Hepatocyte (in vitro differentiated cells): Measurements from ENCODE around the gene MSX2. TPM values are rescaled to one million over a fixed set of nuclear protein-coding genes. Genes with fewer than 3 reads are reported as not detected.

Source experiments
- DNase-seq: peaks from one replicate; pipeline ENCODE4 v3.0.0-alpha.2; 2016; ENCODE audit warnings: low spot score
- H2AFZ ChIP-seq: fragments of 200-600 bp; sonication (generic); 2 replicates; pipeline ENCODE4 v1.6.0; 2016; ENCODE audit warnings: antibody characterized with exemption, mild to moderate bottlenecking
- H3K27ac ChIP-seq: fragments of 200-600 bp; sonication (generic); 2 replicates; pipeline ENCODE4 v1.5.1; 2016; ENCODE audit warnings: mild to moderate bottlenecking
- H3K27me3 ChIP-seq: fragments of 200-600 bp; sonication (generic); 2 replicates; pipeline ENCODE4 v1.6.1; 2016
- H3K36me3 ChIP-seq: fragments of 200-600 bp; sonication (generic); replicated peaks from 2 replicates; pipeline ENCODE4 v1.5.1; 2016; ENCODE audit warnings: low read depth; ENCODE audit not compliant: insufficient read depth
- H3K4me1 ChIP-seq: fragments of 200-600 bp; sonication (generic); 2 replicates; pipeline ENCODE4 v1.5.1; 2016; ENCODE audit warnings: mild to moderate bottlenecking, moderate library complexity; ENCODE audit not compliant: insufficient read depth
- H3K4me2 ChIP-seq: fragments of 200-600 bp; sonication (generic); 2 replicates; pipeline ENCODE4 v1.6.0; 2016
- H3K4me3 ChIP-seq: fragments of 200-600 bp; sonication (generic); 2 replicates; pipeline ENCODE4 v1.5.1; 2016; ENCODE audit warnings: mild to moderate bottlenecking
- H3K79me2 ChIP-seq: fragments of 200-600 bp; sonication (generic); 2 replicates; pipeline ENCODE4 v1.6.0; 2017; ENCODE audit warnings: mild to moderate bottlenecking
- H3K9me2 ChIP-seq: fragments of 200-600 bp; sonication (generic); replicated peaks from 2 replicates; pipeline ENCODE4 v1.6.0; 2017; ENCODE audit warnings: mild to moderate bottlenecking; ENCODE audit not compliant: insufficient read depth
- H3K9me3 ChIP-seq: fragments of 200-600 bp; sonication (generic); 2 replicates; pipeline ENCODE4 v1.5.1; 2016; ENCODE audit warnings: low read depth, mild to moderate bottlenecking
- H4K20me1 ChIP-seq: fragments of 200-600 bp; sonication (generic); 2 replicates; pipeline ENCODE4 v1.6.0; 2016; ENCODE audit warnings: mild to moderate bottlenecking; ENCODE audit not compliant: insufficient read depth, poor library complexity, severe bottlenecking
- EZH2 ChIP-seq: fragments of 200-600 bp; sonication (generic); IDR thresholded peaks from 2 replicates; pipeline ENCODE4 v1.6.1; 2016; ENCODE audit warnings: antibody characterized with exemption, mild to moderate bottlenecking, borderline replicate concordance
- EZH2phosphoT487 ChIP-seq: fragments of 200-600 bp; sonication (generic); IDR thresholded peaks from one replicate; pipeline ENCODE4 v1.6.1; 2018; ENCODE audit warnings: antibody characterized with exemption, mild to moderate bottlenecking, low read depth, moderate library complexity; ENCODE audit not compliant: unreplicated experiment, severe bottlenecking
- WGBS: methylation state at CpG from one replicate; pipeline ENCODE4 v1.1.6; 2016; ENCODE audit warnings: low lambda C conversion rate; ENCODE audit errors: missing lambda C conversion rate; 5-methylcytosine and 5-hydroxymethylcytosine counted together
- polyA plus RNA-seq: library from polyadenylated mRNA; unstranded; fragments of >200 nt; fragmentation: Nextera tagmentation; extraction: Ambion mirVana; gene quantifications from 2 replicates; pipeline ENCODE4 v1.2.1, GENCODE V29; 2016
- total RNA-seq: library from RNA; depleted of rRNA; stranded (reverse); fragments of >200 nt; gene quantifications from 2 replicates; pipeline ENCODE4 v1.2.3, GENCODE V29; 2014
- TF ChIP-seq, protein P1 (sequence below): fragments of 200-600 bp; sonication (generic); IDR thresholded peaks from 2 replicates; pipeline ENCODE4 v1.5.1; 2016; ENCODE audit warnings: antibody characterized with exemption, mild to moderate bottlenecking; ENCODE audit not compliant: poor library complexity

Gene MSX2
- total and polyA plus RNA-seq, 2 experiments from 2014 or later: 20.7 to 28.4 TPM

GRCh38 chr5:174725261-174725990 is 1.0 kb downstream of the MSX2 start:
- Histone ChIP-seq H3K36me3 (no peaks in the 10 kb centered on the region), H3K27ac (peak overlapping the region; percentile 93), H2AFZ (peak overlapping the region; percentile 62), H3K4me2 (peak overlapping the region; percentile 83), H3K4me1 (peaks cover 24% of the 10 kb centered on the region), H3K9me3 (no peaks in the 10 kb centered on the region), H4K20me1 (peaks cover 4% of the 10 kb centered on the region), H3K79me2 (peaks cover 59% of the 10 kb centered on the region), H3K9me2 (no peaks in the 10 kb centered on the region), H3K4me3 (peak overlapping the region; percentile 74), H3K27me3 (peaks cover 17% of the 10 kb centered on the region)
- 3% methylated on average over 30 of the region's 30 CpGs for WGBS
- DNase-seq: no peak
- TF ChIP-seq, protein P1, sequence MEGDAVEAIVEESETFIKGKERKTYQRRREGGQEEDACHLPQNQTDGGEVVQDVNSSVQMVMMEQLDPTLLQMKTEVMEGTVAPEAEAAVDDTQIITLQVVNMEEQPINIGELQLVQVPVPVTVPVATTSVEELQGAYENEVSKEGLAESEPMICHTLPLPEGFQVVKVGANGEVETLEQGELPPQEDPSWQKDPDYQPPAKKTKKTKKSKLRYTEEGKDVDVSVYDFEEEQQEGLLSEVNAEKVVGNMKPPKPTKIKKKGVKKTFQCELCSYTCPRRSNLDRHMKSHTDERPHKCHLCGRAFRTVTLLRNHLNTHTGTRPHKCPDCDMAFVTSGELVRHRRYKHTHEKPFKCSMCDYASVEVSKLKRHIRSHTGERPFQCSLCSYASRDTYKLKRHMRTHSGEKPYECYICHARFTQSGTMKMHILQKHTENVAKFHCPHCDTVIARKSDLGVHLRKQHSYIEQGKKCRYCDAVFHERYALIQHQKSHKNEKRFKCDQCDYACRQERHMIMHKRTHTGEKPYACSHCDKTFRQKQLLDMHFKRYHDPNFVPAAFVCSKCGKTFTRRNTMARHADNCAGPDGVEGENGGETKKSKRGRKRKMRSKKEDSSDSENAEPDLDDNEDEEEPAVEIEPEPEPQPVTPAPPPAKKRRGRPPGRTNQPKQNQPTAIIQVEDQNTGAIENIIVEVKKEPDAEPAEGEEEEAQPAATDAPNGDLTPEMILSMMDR: no peak
- TF ChIP-seq EZH2phosphoT487: no peak
- peak; percentile 38 for TF ChIP-seq EZH2

DNA sequence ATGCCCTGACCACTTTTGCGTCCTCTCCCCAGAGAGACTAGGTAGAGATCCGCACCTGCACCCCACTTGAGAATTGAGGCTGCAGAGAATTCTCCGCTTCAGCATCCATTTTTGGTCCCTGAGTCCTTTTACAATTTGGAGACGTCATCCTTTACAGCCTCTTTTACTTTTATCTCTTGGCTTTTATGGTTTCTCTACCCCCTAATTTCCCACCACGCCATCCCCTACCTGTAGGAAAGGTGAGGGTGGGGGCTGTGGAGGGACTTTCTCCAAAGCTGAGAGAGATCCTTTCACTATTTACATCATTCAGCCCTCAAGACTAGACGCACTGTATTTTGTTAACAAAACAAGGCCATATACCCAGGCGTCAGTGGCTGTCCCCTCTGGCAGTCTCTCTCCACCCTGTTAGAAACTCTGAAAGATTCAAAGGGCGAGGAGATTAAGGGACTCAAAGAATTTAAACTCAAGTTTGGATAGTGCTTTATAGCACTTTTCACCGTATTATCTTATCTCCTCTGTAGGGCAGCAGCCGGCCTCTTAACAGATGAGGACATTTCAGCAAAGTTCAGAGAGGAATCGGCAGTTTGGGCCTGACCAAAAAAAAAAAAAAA is 1.7 kb downstream of the MSX2 start:
- no peak for TF ChIP-seq EZH2
- TF ChIP-seq EZH2phosphoT487: no peak
- TF ChIP-seq, protein P1: no peak
- Histone ChIP-seq H3K27ac (peak overlapping the region; percentile 93), H3K4me3 (peak overlapping the region; percentile 74), H3K4me2 (peak overlapping the region; percentile 83), H2AFZ (no peak overlapping the region), H4K20me1 (peaks cover 4% of the 10 kb centered on the region), H3K4me1 (peaks cover 20% of the 10 kb centered on the region), H3K36me3 (no peaks in the 10 kb centered on the region), H3K79me2 (peaks cover 64% of the 10 kb centered on the region), H3K9me3 (no peaks in the 10 kb centered on the region), H3K27me3 (peaks cover 17% of the 10 kb centered on the region), H3K9me2 (no peaks in the 10 kb centered on the region)
- WGBS: 16% methylated on average over 11 of the region's 11 CpGs
- DNase-seq: no peak

GRCh38 chr5:174726916-174727793 is 2.8 kb downstream of the MSX2 start:
- Histone ChIP-seq H3K27ac (peak overlapping the region; percentile 29), H3K4me2 (peak overlapping the region; percentile 83), H3K9me2 (no peaks in the 10 kb centered on the region), H4K20me1 (peaks cover 4% of the 10 kb centered on the region), H3K9me3 (no peaks in the 10 kb centered on the region), H3K4me1 (peaks cover 28% of the 10 kb centered on the region), H3K27me3 (peaks cover 12% of the 10 kb centered on the region), H3K36me3 (no peaks in the 10 kb centered on the region), H3K4me3 (peak overlapping the region; percentile 4), H3K79me2 (peaks cover 72% of the 10 kb centered on the region), H2AFZ (no peak overlapping the region)
- no peak for TF ChIP-seq EZH2
- TF ChIP-seq, protein P1: no peak
- WGBS: 36% methylated on average over 21 of the region's 21 CpGs
- DNase-seq: no peak
